ENCODE measurements around the gene PTPRCAP. TPM values are rescaled to one million over a fixed set of nuclear protein-coding genes. Genes with fewer than 3 reads are reported as not detected.

PTPRCAP gene
- total and polyA plus RNA-seq, 7 donors = 0.71 to 129 (median 2.8) TPM

DNA sequence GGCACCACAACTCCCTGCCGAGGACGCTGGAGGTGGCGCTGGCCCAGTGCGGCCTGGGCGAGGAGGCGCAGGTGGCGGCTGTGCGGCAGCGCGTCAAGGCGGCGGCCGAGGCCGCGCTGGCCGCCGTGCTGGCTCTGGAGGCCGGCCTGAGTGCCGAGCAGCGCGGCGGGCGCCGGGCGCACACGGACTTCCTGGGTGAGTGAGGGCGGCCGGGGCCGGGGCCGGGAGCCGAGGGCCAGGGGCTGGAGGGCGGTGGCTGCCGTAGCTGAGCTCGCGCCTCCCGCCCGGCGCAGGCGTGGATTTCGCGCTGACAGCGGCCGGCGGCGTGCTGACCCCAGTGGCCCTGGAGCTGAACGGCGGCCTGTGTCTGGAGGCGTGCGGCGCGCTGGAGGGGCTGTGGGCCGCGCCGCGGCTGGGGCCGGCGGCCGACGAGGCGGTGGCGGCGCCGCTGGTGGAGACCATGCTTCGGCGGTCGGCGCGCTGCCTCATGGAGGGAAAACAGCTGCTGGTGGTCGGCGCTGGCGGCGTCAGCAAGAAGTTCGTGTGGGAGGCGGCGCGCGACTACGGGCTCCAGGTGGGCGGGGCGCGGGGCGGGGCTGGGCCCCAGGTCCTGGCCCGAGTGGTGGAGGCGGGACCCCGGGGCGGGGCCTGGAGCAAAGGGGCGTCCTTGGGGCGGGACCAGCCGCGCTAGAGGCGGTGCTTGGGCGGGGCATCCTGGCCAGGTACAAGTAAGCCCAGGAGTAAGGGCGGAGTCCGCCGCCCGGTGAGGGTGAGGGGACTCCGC, 16.6 kb downstream of the PTPRCAP start:
- Histone ChIP-seq H3K4me3 (peak overlapping the region; percentile 31 to 87 (median 71)), H3K27me3 (peaks cover 0 to under 1% (median 0%) of the 10 kb centered on the region in 3 donors), H3K9me3 (no peaks in the 10 kb centered on the region), H3K27ac (peak overlapping the region; percentile 88 to 99 (median 92)), H3K36me3 (no peaks in the 10 kb centered on the region), H3K4me1 (peaks cover 0 to 38% (median 25%) of the 10 kb centered on the region in 4 donors)
- peak; percentile 98 for DNase-seq
- intact Hi-C loops (cut with DNase I) = loop anchor here (2.0 kb wide), 1 partner anchor 18 kb away; no protein-coding TSS in a partner anchor
- 1% methylated on average over 97 of the region's 97 CpGs for WGBS, 2 donors
- TF ChIP-seq EP300 (IDR thresholded peaks at IDR 0.05) = no peak
- no peak for TF ChIP-seq CTCF (IDR thresholded peaks at IDR 0.05)
- TF ChIP-seq POLR2AphosphoS5 (IDR thresholded peaks at IDR 0.05) = peak; percentile 71 to 86 (median 81)

- Histone ChIP-seq H3K4me1 (peaks cover 0 to 44% (median 31%) of the 10 kb centered on the region in 4 donors), H3K27ac (peak overlapping the region; percentile 88 to 99 (median 92)), H3K36me3 (no peaks in the 10 kb centered on the region), H3K27me3 (peaks cover 0 to 5% (median 2%) of the 10 kb centered on the region in 3 donors), H3K9me3 (no peaks in the 10 kb centered on the region), H3K4me3 (peak overlapping the region; percentile 31 to 87 (median 71))
- DNase-seq = no peak
- intact Hi-C loops (cut with DNase I) = loop anchor here (2.0 kb wide), 1 partner anchor 17 kb away; no protein-coding TSS in a partner anchor
- no peak for TF ChIP-seq CTCF (IDR thresholded peaks at IDR 0.05)
- TF ChIP-seq POLR2AphosphoS5 (IDR thresholded peaks at IDR 0.05) = no peak
- TF ChIP-seq EP300 (IDR thresholded peaks at IDR 0.05) = no peak
- TF ChIP-seq POLR2A (IDR thresholded peaks at IDR 0.05) = no peak
- WGBS, 2 donors = 26 to 35% methylated on average over 15 of the region's 15 CpGs
These were observed 17.3 kb downstream of the PTPRCAP start for GRCh38 chr11:67420147-67420645.

- H3K36me3 ChIP-seq = no peaks in the 10 kb centered on the region
- no peak for DNase-seq
- peaks cover 0 to 49% (median 35%) of the 10 kb centered on the region in 4 donors for H3K4me1 ChIP-seq
- no peak overlapping the region for H3K4me3 ChIP-seq
- TF ChIP-seq POLR2A (IDR thresholded peaks at IDR 0.05) (no peak), CTCF (IDR thresholded peaks at IDR 0.05) (no peak), POLR2AphosphoS5 (IDR thresholded peaks at IDR 0.05) (no peak), EP300 (IDR thresholded peaks at IDR 0.05) (no peak)
- intact Hi-C loops (cut with DNase I) = loop anchor here (2.0 kb wide), 1 partner anchor 17 kb away; no protein-coding TSS in a partner anchor
- peaks cover 0 to 9% (median 5%) of the 10 kb centered on the region in 3 donors for H3K27me3 ChIP-seq
- peak overlapping the region in 2 of 4 donors; percentile 93 to 99 for H3K27ac ChIP-seq
- H3K9me3 ChIP-seq = no peaks in the 10 kb centered on the region
- 90 to 91% methylated on average over 21 of the region's 21 CpGs for WGBS, 2 donors
These were observed 18.0 kb downstream of the PTPRCAP start for GRCh38 chr11:67419325-67420049.

DNA sequence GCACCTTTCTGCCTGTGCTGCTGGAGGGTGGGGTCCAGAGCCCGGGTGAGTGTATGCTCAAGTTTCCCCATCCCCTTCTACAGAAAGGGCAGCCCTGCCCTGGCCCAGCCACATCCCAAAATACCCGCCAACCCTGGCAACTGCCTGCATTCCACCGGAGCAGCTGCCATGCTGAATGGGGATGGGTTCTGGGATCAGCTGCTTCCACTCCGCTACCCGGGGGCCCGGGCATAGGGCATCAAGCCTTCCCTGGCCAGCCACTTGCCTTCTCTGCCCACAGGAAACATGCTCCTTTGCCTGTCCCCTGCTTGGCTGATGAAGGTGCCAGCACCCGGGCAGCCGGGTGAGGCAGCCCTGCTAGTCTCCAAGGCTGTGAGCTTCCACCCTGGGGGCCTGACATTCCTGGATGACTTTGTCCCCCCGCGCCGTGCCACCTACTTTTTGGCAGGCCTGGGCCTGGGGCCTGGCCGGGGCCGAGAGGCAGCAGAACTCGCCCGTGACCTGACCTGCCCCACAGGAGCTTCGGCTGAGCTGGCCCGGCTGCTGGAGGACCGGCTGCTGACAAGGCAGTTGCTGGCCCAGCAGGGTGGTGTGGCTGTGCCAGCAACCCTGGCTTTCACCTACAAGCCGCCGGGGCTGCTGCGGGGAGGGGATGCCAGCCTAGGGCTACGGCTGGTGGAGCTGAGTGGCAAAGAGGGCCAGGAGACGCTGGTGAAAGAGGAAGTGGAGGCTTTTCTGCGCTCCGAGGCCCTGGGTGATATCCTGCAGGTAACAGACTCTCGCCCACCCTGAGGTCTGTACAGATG, 18.8 kb downstream of the PTPRCAP start:
- Histone ChIP-seq H3K36me3 (no peaks in the 10 kb centered on the region), H3K9me3 (no peaks in the 10 kb centered on the region), H3K4me1 (peaks cover 0 to 49% (median 35%) of the 10 kb centered on the region in 4 donors), H3K4me3 (no peak overlapping the region), H3K27ac (peak overlapping the region in 1 of 4 donors; percentile 14), H3K27me3 (peaks cover 0 to 17% (median 5%) of the 10 kb centered on the region in 3 donors)
- 56 to 78% methylated on average over 26 of the region's 26 CpGs for WGBS, 2 donors
- DNase-seq = no peak
- TF ChIP-seq CTCF (IDR thresholded peaks at IDR 0.05) (no peak), EP300 (IDR thresholded peaks at IDR 0.05) (no peak), POLR2AphosphoS5 (IDR thresholded peaks at IDR 0.05) (no peak), POLR2A (IDR thresholded peaks at IDR 0.05) (no peak)
- intact Hi-C loops (cut with DNase I) = no loop called here
